NCI-H226 (cell line): Measurements from ENCODE around the gene MEGF11.
"Not testable (repeated sequence)": the region's sequence is repeated elsewhere in the genome, so short reads cannot be mapped to it uniquely, and the experiment has no call there.

Experiments used
- DNase-seq: peaks from one replicate; pipeline ENCODE4 v3.0.0-alpha.2; 2015

Gene MEGF11

DNA sequence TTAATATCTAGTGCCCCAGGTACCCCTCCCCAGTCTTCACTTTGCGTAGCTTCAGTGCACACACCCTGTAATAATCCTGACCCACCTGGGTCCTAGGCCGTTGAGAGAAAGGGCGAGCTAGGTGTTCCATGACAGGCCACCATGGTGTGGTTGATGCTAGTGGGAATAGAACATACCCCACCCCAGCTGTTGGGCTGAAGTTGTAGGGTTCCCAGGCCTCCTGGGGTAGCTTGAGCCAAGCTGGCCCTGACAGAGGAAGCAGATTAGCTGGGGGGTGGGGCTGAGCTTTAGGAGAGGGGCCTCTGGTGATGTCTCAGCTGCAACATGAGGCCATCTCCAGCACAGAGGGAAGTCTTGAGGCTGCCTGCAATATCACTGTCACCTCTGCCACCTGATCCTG lies 343.7 kb downstream of the MEGF11 start:
- no peak for DNase-seq

DNA sequence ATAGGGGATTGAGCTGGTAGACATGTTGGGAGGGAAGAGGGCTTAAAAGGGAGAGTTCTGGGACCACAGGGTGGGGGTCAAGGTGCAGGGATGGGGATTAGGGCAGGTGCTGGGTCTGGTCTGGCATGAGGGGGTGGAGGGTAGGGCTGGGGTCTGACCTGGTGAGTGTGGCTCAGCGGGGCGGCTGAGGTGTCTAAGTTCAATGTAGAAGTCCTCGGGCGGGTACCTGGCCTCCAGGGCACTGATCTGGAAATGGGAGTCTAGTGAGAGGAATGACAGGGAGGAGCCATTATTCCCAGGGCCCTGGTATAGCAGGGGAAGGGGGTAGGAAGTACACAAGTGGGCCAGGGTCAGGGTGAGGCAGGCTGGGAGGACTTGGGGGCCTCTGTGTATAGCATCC lies 344.7 kb downstream of the MEGF11 start:
- no peak for DNase-seq

DNA sequence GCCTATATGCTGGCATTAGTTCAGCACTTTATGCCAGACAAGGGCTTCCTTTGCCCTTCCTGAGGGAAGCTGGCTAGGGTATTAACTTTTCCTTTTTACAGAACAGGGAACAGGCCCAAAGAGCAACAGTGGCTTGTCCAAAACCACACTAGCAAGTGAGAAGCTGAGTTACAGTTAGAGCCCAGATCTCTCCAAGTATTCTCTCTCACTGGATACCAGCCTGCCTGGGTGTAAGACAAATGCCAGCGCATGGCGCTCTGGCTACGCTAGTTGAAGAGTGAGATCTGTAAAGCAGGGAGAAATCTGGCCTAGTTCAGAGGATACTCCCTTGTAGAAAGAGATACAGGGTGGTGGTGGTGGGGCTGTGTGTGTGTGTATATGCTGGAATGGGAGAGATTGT lies 345.9 kb downstream of the MEGF11 start:
- no peak for DNase-seq

DNA sequence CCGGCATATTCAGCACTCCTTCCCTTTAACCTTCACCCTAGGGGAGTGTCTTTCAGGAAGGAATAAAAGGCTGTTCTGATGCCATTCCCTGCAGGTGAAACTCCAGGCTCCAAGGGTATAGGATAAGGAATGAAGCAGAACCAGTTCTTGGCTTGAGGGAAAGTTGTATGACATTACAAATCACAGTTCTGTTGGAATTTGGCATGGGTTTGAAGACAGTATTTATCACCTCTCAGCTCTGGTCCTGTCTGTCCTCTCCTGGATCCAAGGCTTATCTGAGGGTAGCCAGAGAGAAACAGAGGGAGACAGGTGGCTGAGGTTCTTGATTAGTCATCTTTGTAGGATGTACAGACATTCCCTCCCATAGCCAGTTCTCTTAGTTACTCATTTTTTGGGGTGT lies 347.2 kb downstream of the MEGF11 start:
- DNase-seq: peak; percentile 24

DNA sequence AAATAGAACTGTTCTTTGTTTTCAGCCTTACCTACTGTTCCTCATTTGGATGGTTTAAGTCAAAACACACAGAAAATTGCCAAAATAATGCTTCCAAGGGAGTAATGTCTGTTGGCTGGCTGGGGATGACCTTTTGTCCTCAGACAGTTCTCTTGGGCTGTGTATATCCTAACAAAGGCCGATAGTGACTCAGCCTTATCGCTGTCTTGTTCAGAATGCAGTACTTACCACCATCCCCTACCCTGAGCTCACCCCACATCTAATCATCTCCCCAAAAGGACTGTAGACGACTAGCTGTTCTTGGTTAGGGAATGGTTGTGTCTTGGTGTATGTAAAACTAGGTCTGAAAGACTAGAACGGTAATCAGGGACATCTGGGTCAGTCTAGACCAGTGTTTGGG lies 349.2 kb downstream of the MEGF11 start:
- no peak for DNase-seq

DNA sequence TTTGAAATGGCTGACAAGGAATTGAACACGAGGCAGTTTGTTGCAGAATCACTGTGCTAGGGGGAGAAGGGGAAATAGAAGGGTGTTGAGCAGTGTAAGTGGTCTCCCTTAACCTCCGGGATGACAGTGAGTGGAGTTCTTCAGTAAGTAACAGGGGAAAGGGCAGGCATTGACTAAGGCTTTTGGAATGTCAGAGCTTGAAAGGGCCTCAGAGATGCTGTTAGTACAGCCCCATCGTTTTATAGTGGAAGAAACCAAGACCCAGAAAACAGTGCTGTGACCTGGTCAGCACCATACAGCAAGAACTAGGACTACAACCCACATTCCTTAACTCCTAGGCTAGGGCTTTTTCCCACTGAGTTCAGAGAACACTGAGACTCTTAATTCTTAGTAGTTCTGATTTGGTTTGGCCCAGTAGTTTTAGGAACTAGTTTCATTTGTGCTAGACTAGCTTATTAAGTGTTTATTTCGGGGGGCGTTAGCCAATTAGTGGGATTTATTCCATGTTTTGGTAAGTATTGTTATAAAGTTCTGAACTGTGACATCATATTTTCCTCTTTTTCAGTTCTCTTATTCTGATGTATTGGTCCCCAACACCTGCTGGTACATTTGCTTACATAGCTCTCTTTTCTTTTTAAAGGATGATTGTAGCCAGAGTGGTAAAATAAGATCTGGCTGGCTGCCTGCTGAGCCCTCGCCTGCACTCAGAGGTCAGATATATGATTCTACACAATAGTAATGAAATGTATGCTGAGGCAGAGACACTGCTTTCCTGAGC lies 350.1 kb downstream of the MEGF11 start:
- DNase-seq: peak; percentile 50

DNA sequence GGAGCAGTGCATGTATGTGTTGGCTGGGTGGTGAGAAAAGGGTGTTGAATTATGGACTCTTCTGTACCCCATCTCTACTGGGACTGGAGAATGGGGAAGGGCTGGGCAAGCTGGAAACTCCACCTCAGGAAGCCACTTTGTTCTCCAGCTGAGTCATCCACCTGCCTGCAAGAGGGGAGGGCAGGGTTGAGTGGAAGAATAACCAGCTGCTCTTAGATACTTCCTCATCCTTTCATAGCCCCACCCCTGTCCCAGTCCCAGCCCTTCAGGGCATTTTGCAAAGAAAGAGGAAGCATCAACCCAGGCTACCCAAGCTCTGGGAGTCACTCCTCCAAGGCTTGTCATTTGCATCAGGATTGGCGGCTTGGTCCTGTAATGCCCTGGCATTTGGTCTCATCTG lies 351.2 kb downstream of the MEGF11 start:
- DNase-seq: peak; percentile 87

DNA sequence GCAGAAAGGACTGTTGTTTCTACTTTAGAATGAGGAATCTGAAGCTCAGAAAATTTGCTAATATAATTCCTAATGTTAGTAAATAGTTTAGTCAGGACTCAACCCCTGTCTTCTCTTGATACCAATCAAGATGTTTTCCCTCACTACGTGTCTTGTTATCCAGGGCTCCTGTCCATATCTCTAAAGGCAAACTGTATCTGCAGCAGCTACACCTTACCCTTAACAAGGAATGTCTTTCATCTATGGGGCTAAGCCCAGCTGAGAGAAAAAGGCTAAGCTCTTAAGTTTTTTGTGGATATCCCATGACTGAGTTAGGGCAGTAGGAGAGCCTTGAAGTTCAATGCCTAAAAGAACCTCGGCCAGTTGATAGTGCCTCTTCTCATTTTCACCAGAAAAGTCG lies 351.7 kb downstream of the MEGF11 start:
- no peak for DNase-seq

DNA sequence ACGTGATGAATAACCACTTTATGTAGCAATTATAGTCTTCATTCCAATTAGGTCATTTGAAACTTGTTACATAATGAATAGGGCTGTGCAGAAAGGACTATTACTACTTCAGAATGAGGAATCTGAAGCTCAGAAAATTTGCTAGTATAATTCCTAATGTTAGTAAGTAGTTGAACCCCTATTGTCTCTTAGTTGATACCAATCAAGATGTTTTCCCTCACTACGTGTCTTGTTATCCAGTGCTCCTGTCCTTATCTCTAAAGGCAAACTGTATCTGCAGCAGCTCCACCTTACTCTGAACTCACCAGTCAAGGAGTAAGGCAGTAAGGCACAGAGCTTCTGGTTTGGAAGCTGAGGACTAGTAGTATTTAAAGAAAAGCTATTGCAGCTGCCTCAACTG lies 352.2 kb downstream of the MEGF11 start:
- no peak for DNase-seq

DNA sequence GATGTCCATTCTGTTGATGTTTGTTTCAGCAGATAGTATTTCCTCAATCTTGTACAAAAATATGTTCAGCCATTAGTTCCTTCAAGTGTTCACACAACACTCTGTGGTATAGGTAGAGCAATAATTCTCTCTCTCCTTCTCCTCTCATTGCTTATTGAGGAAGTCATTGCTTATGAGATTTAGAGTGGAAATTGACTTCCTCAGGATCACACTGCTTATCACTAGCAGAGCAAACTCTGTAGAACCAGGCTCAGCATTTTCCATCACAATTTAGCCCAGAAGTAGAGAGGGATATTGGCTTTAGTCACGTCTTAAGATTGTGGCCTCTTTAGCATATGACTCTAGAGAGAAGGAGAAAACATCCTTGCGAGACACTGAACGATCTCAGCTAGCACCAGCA lies 353.1 kb downstream of the MEGF11 start:
- DNase-seq: no peak

DNA sequence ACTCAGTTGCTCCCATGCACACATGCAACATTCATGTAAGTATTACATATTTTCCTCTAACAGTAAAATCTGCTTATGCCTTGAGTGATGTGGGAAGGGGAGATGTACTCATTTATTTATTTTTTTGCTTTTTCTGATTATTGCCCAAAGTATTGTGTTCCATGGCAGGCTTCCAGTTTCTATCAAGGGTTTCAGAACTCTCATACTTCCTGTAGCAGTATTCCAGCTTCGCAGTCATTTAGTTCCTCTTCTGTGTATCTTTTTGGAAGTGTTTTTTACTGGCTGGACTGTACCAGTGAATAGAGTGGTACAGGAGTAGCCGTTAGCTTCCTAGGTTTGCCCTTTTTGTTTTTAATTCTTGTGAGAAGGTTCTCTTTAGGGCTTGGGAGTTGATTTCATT lies 357.3 kb downstream of the MEGF11 start:
- no peak for DNase-seq

DNA sequence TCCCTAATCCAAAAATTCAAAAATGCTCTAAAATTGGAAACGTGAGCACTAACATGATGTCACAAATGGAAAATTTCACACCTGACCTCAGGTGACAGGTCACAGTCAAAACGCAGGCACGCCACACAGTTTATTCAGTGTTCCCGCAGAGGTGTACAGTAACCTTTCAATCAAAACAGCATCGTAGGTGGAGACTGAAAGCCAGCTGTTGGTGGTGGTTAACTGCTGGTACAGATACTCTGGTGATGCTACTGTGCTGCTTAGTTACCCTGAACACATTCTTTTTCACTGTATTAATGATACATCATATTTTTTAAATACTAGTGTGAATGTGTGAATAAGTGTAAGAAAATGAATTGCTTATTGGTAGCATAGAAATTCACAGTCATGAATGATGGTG lies 360.5 kb downstream of the MEGF11 start:
- no peak for DNase-seq

DNA sequence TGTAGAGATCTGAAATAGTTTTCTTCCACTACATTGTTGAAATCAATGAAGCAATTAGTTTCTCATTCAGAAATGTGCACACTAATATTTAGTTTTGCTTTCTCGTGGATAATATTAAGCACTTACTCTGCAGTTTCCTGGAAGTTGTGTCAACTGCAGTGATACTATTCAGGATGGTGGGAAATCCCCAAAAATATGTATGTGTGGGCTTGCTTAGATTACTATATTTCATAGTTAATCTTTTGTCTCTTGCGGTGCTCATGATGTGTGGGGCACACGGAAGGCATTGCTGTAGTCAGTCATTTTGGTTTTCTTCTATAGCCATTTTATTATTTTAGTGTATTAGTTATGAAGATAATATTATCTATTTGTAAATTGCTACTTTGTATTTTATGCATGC lies 364.6 kb downstream of the MEGF11 start:
- DNase-seq: no peak

DNA sequence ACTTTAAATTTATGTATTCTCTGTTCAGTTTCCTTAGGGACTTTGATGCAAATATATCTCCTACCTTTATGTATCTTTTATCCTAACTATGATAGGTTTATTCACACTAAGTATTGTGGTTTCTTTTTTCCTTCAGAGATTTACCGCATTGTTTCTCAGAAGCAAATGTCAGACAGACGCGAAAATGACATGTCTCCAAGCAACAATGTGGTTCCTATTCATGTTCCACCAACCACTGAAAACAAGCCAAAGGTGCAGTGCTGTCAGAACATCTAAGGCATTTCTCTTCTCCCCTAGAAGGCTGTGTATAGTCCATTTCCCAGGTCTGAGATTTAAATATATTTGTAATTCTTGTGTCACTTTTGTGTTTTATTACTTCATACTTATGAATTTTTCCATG lies 366.0 kb downstream of the MEGF11 start:
- no peak for DNase-seq

DNA sequence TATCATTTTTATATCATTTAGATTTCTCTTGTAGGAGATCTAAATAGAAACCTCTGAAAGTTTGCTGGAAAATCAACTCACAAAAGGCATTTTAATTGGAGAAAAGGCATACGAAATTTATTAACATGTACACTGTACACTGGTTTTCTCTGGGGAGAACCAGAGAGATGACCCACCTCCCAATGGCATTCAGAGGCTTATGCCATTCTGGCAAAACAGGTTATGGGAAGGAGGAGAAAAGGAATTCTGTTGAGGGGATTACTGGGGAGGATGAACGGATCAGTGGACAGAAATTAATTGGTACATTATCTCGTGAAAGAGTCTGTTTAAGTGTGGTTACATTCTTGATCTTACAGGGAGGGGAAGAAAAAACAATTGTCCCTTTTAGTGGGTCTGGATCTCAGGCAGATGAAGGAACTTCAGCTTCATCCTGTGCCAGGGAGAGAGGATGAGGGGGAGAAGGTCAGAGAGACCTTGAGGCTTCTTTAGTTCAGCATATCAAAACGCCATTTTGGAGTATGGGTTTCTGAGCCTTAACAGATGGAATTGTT lies 367.8 kb downstream of the MEGF11 start:
- no peak for DNase-seq

DNA sequence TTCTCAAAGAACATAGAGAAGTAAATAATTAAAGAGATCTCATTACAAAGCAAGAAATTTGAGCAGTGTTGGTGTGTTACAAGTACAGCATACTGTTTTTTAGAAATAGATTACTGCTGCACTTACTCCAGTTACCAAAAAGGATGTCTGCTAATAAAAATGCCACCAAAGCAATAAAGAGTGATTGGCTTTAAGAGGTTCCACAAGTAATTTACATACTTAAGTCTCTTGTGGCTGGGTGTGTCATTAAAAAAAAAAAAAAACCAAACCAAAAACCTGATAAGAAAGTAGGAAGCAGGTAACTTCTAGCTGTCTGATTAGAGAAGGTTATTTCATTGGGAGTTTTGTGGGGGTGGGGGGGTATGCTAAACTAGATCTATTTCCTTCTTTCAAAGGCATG lies 369.0 kb downstream of the MEGF11 start:
- no peak for DNase-seq

DNA sequence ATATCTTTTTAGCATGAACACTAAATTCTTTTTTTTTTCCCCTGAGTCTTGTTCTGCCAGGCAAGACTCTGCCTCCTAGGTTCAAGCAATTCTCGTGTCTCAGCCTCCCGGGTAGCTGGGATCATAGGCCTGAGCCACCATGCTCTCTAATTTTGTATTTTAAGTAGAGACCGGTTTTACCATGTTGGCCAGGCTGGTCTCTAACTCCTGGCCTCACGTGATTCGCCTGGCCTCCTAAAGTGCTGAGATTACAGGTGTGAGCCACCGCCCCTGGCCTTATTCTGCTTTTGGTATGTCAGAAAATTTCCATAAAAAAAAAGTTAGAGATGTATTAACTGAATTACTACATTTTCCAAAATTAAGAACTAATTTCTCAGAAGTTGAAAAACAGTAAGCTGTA lies 370.0 kb downstream of the MEGF11 start:
- DNase-seq: no peak

DNA sequence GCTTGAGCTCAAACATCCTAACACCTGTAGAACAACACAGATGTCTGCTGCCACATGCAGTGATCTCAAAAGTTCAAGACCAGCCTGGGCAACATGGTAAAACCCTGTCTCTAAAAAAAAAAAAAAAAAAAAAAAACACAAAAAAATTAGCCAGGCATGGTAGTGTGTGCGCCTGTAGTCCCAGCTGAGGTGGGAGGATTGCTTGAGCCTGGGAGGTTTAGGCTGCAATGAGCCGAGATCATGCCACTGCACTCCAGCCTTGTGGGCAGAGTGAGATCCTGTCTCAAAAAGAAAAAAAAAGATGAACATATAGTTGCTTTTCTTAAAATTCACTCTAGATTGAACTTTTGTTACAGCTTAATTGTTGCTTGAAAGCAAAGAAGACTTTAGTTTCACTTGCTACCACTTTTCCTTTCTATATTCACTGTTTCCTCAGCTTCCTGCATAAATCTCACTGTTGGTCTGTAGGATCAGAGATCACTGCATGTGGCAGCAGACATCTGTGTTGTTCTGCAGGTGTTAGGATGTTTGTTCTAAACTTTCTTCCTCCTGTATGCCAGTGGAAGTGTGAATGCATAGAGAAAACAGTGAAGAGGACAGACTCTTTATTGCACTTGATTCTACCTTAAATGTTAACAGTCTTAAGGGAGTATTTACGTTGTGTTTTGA lies 371.6 kb downstream of the MEGF11 start:
- DNase-seq: no peak

DNA sequence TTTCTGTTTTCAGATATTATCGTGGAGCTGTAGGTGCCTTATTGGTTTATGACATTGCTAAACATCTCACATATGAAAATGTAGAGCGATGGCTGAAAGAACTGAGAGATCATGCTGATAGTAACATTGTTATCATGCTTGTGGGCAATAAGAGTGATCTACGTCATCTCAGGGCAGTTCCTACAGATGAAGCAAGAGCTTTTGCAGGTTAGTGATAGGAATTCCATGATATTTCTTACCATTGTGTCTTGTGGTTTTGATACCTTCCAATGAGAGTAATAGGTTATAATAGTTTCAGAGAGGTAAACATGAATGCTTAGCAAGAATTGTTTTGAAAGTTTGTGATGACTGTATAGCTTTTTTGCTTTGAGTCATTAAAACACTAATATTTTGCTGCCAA lies 375.8 kb downstream of the MEGF11 start:
- no peak for DNase-seq

DNA sequence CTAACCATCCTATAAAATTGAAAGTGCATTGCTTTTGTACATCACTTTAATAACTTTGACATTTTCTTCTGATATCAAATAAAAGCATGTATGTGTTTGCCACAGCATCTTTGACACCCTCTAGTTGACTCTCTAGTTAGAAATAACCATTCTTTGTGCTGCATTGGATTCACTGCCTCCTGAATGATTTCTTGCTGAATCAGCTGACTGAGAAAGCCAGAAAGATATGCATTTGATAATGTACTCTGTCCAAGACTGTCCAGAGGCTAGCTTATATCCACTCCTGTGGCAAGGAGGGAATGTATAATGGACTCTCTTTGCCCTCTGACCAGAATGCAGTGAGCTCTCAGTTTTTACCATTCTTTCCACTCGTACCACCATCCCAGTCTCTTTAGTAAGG lies 378.1 kb downstream of the MEGF11 start:
- no peak for DNase-seq

DNA sequence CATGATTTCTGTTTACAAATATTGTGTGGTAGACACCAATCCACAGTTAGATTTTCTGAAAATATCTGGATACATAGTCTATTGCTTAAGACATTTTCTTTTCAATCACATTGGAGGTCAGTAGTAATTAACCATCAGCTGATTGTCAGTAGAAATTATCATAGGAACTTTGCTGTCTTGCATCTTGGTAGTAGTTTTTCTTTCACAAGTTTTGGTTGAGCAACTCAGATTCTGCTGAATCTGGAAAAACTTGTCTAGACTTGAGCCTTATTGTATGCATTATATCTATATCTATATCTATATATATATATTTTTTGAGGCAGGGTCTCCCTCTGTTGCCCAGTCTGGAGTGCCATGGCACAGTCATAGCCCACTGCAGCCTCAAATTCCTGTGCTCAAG lies 380.3 kb downstream of the MEGF11 start:
- no peak for DNase-seq

DNA sequence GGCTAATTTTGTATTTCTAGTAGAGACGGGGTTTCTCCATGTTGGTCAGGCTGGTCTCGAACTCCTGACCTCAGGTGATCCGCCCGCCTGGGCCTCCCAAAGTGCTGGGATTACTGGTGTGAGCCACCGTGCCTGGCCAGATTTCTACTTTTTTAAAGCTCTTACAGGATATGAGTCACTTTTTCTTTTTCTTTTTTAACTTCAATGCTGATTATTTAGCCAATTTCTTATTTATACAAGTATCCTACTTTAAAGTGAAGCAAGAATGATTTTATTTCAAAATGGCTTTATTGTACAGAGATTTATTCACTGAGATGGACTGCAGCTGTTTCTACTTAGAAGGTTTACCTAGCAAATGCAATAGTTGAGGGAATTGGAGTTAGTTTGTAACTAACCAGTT lies 381.0 kb downstream of the MEGF11 start:
- DNase-seq: peak; percentile 2

DNA sequence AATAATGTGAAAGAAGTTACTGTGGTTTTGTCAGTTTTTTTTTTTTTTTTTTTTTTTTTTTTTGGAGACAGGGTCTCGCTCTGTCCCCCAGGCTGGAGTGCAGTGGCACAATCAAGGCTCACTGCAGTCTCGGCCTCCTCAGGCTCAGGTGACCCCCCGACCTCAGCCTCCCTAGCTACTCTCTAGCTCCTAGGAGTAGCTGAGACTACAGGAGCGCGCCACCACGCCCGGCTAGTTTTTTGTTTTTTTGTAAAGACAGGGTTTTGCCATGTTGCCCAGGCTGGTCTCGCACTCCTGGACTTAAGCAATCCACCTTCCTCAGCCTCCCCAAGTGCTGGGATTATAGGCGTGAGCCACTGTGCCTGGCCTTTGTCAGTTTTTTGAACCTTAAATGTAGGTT lies 381.7 kb downstream of the MEGF11 start:
- not testable (repeated sequence) for DNase-seq

DNA sequence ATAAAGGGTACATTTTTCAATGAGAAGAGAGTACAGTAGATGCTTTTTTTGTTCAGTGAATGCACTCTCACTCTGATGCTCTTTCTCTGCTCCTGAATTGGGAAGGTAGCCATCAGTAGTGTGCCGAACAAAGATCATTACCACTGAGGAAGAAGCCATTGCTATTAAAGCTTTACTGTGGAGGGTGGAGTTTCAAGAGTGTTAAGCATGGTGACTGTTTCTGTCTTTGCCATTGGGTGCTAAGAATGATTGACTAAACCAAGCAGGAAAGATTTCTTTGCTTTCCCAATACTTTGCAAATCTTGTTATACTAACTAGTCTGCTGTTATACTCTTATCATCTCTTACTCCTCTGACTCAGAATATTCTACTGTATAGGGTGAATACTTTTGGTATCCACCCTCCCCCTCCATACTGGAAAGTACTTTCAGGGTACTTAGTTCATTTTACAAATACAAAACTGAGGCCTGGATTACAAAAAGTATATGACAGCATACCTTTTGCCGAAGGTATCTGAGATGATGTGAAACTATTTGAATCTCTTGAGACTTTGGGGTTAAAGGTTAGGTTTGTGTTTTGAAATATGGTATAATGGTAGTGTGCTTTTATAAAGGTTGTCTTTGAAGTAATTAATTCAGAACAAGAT lies 382.5 kb downstream of the MEGF11 start:
- peak; percentile 92 for DNase-seq
